Measurements from ENCODE around the gene NDUFAF4.
"Not testable (repeated sequence)": the region's sequence is repeated elsewhere in the genome, so short reads cannot be mapped to it uniquely, and the experiment has no call there.

The NDUFAF4 gene

GRCh38 chr6:96886519-96886918 lies 11.2 kb downstream of the NDUFAF4 start:
- H3K4me3 ChIP-seq (ENCODE audit: low read length) = no peak overlapping the region
- H3K9me2 ChIP-seq (replicated peaks; ENCODE audit: control insufficient read depth, low read length) = no peaks in the 10 kb centered on the region
- TF ChIP-seq EZH2phosphoT487 (IDR thresholded peaks at IDR 0.05; ENCODE audit: borderline replicate concordance, low read length) (no peak), CTCF (IDR thresholded peaks at IDR 0.05; ENCODE audit: low read depth, low read length, poor library complexity, severe bottlenecking) (no peak)
- H3K4me2 ChIP-seq (ENCODE audit: low read length) = no peak overlapping the region
- peaks cover 21% of the 10 kb centered on the region for H3F3A ChIP-seq (ENCODE audit: control insufficient read depth, insufficient read depth)
- peaks cover 18% of the 10 kb centered on the region for H3K36me3 ChIP-seq (ENCODE audit: control insufficient read depth, low read length)
- no peaks in the 10 kb centered on the region for H4K20me1 ChIP-seq (ENCODE audit: control insufficient read depth, insufficient read depth, low read depth, low read length)
- no peaks in the 10 kb centered on the region for H3K79me2 ChIP-seq (ENCODE audit: control insufficient read depth, low read length)
- no peaks in the 10 kb centered on the region for H3K9me3 ChIP-seq (ENCODE audit: control insufficient read depth, insufficient read depth, low read length)
- H3K27ac ChIP-seq (ENCODE audit: low read depth, low read length) = no peak overlapping the region
- H3K27me3 ChIP-seq (ENCODE audit: control insufficient read depth, low read length) = 0 out of 2 replicates have a peak, but pooled peaks cover 2% of the 10 kb centered on the region
- no peaks in the 10 kb centered on the region for H3K4me1 ChIP-seq (ENCODE audit: control insufficient read depth, low read length)

DNA sequence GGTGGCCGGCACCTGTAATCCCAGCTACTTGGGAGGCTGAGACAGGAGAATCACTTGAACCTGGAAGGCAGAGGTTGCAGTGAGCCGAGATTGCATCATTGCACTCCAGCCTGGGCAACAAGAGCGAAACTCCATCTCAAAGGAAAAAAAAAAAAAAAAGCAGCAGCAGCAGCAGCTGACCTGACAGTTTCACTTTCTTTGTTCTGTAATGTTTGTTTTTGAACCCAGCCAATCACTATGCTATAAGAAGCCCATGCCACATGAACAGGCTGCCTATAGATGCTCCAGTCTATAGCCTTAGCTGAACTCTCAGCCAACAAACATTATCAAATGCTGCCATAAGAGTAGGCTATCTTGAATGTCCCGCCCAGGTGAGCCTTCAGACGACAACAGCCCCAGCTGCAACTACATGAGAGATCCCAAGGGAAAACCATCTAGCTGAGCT lies 12.5 kb downstream of the NDUFAF4 start:
- H3K36me3 ChIP-seq (ENCODE audit: control insufficient read depth, low read length); H3K9me3 ChIP-seq (ENCODE audit: control insufficient read depth, insufficient read depth, low read length); H3K9me2 ChIP-seq (replicated peaks; ENCODE audit: control insufficient read depth, low read length); H3K4me1 ChIP-seq (ENCODE audit: control insufficient read depth, low read length); H3K27me3 ChIP-seq (ENCODE audit: control insufficient read depth, low read length); H3K4me2 ChIP-seq (ENCODE audit: low read length); H3K4me3 ChIP-seq (ENCODE audit: low read length); H3K27ac ChIP-seq (ENCODE audit: low read depth, low read length); H3K79me2 ChIP-seq (ENCODE audit: control insufficient read depth, low read length); H4K20me1 ChIP-seq (ENCODE audit: control insufficient read depth, insufficient read depth, low read depth, low read length): not testable (repeated sequence)
- H3F3A ChIP-seq (ENCODE audit: control insufficient read depth, insufficient read depth) = peaks cover 12% of the 10 kb centered on the region

DNA sequence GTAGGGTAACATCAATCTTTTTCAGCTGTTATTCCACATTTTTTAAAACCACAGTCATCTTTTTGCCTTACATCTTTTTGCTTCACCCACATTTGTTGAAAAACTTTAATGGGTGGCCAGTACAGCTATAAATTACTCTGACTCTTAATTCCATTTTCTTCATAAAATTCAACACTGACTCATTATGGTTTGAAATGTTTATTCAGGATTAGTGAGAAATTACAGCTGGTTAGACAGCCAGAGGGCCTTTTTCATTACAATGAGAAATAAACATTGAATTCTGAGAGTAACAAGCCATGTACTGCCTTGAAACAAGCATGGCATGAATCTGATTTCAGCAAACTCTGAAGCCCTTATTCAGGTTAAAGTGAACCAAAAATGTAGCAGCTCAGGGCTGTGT lies 19.5 kb downstream of the NDUFAF4 start:
- Histone ChIP-seq H3K4me1 (ENCODE audit: control insufficient read depth, low read length) (no peaks in the 10 kb centered on the region), H3K9me2 (replicated peaks; ENCODE audit: control insufficient read depth, low read length) (no peaks in the 10 kb centered on the region), H3K9me3 (ENCODE audit: control insufficient read depth, insufficient read depth, low read length) (no peaks in the 10 kb centered on the region), H4K20me1 (ENCODE audit: control insufficient read depth, insufficient read depth, low read depth, low read length) (no peaks in the 10 kb centered on the region), H3K36me3 (ENCODE audit: control insufficient read depth, low read length) (no peaks in the 10 kb centered on the region), H3K27ac (ENCODE audit: low read depth, low read length) (no peak overlapping the region), H3K4me2 (ENCODE audit: low read length) (no peak overlapping the region), H3K4me3 (ENCODE audit: low read length) (no peak overlapping the region), H3K79me2 (ENCODE audit: control insufficient read depth, low read length) (no peaks in the 10 kb centered on the region), H3F3A (ENCODE audit: control insufficient read depth, insufficient read depth) (no peaks in the 10 kb centered on the region), H3K27me3 (ENCODE audit: control insufficient read depth, low read length) (peaks cover 5% of the 10 kb centered on the region; the same call in 1 of the 2 replicates)
- TF ChIP-seq EZH2phosphoT487 (IDR thresholded peaks at IDR 0.05; ENCODE audit: borderline replicate concordance, low read length) (no peak), CTCF (IDR thresholded peaks at IDR 0.05; ENCODE audit: low read depth, low read length, poor library complexity, severe bottlenecking) (no peak)

DNA sequence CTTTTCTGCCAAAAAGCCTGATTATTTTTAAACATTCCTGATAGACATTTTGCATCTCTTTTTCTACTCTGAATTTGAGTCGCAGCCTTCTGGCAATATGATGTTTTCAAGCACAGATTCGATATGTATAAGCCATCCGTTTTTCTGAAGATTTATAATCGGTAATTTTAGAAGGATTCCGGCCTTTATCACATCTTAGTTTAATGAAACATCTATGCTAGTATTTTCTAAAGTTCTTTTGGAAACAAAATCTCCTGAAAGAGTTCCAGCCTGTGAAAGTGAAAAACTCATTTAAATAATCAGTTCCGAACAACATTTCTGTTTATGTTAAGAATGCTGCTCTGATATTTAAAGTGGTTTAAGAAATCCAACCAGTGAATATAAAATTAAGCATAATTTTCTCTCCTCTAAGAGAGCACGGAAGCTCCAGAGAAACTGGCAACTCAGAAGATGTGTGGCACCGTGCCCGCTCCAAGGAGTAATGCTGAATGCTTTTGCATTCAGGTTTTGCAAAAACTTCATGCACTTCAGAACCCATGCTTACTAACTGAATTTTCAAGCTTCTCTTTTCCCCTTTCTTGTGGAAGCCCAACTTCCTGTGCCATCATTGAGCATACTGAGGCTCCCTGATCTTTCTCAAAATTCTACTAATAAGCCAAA lies 20.7 kb downstream of the NDUFAF4 start:
- H3K27me3 ChIP-seq (ENCODE audit: control insufficient read depth, low read length) = peaks cover 5% of the 10 kb centered on the region; the same call in 1 of the 2 replicates
- no peaks in the 10 kb centered on the region for H4K20me1 ChIP-seq (ENCODE audit: control insufficient read depth, insufficient read depth, low read depth, low read length)
- H3K4me1 ChIP-seq (ENCODE audit: control insufficient read depth, low read length) = no peaks in the 10 kb centered on the region
- no peak overlapping the region for H3K27ac ChIP-seq (ENCODE audit: low read depth, low read length)
- no peaks in the 10 kb centered on the region for H3F3A ChIP-seq (ENCODE audit: control insufficient read depth, insufficient read depth)
- no peak for TF ChIP-seq EZH2phosphoT487 (IDR thresholded peaks at IDR 0.05; ENCODE audit: borderline replicate concordance, low read length)
- TF ChIP-seq CTCF (IDR thresholded peaks at IDR 0.05; ENCODE audit: low read depth, low read length, poor library complexity, severe bottlenecking) = no peak
- H3K36me3 ChIP-seq (ENCODE audit: control insufficient read depth, low read length) = no peaks in the 10 kb centered on the region
- H3K9me2 ChIP-seq (replicated peaks; ENCODE audit: control insufficient read depth, low read length) = no peaks in the 10 kb centered on the region
- H3K79me2 ChIP-seq (ENCODE audit: control insufficient read depth, low read length) = no peaks in the 10 kb centered on the region
- no peak overlapping the region for H3K4me2 ChIP-seq (ENCODE audit: low read length)
- no peaks in the 10 kb centered on the region for H3K9me3 ChIP-seq (ENCODE audit: control insufficient read depth, insufficient read depth, low read length)
- no peak overlapping the region for H3K4me3 ChIP-seq (ENCODE audit: low read length)

Measured in DOHH2 (cell line).